Muscle layer of colon (tissue), 2 donors: Measurements from ENCODE around the gene SHB.

Source experiments
- H3K27ac ChIP-seq: one replicate; pipeline ENCODE4 v1.7.0; 2013; ENCODE audit warnings: low read depth, mild to moderate bottlenecking, low read length, moderate library complexity
- H3K27me3 ChIP-seq, 2 donors: one replicate each; pipeline ENCODE4 v1.7.0; 2013; ENCODE audit warnings: low read length in 2 of 2, mild to moderate bottlenecking in 2 of 2; ENCODE audit not compliant: insufficient read depth in 2 of 2, control insufficient read depth in 1 of 2
- H3K36me3 ChIP-seq: one replicate; pipeline ENCODE4 v1.7.0; 2013; ENCODE audit warnings: mild to moderate bottlenecking, low read length; ENCODE audit not compliant: insufficient read depth
- H3K4me1 ChIP-seq: one replicate; pipeline ENCODE4 v1.7.0; 2013; ENCODE audit warnings: mild to moderate bottlenecking, low read length; ENCODE audit not compliant: insufficient read depth
- H3K4me3 ChIP-seq, 2 donors: one replicate each; pipeline ENCODE4 v1.7.0; 2013; ENCODE audit warnings: low read length in 2 of 2, low read depth in 1 of 2, mild to moderate bottlenecking in 1 of 2, moderate library complexity in 1 of 2
- H3K9ac ChIP-seq: one replicate; pipeline ENCODE4 v1.7.0; 2013; ENCODE audit warnings: low read length
- H3K9me3 ChIP-seq: one replicate; pipeline ENCODE4 v1.7.0; 2013; ENCODE audit warnings: mild to moderate bottlenecking, low read length
- donor health status: abdominal sarcoma.
- donor health status: Adenocarcinoma of cecum.

Gene SHB

GRCh38 chr9:37922363-37923117, 146.5 kb downstream of the SHB start:
- Histone ChIP-seq H3K27ac (no peak overlapping the region), H3K9me3 (no peaks in the 10 kb centered on the region), H3K4me1 (no peaks in the 10 kb centered on the region)

GRCh38 chr9:37921546-37922300, 147.3 kb downstream of the SHB start:
- Histone ChIP-seq H3K27me3 (no peaks in the 10 kb centered on the region), H3K9me3 (no peaks in the 10 kb centered on the region), H3K36me3 (no peaks in the 10 kb centered on the region), H3K4me1 (no peaks in the 10 kb centered on the region), H3K4me3 (no peak overlapping the region), H3K27ac (no peak overlapping the region), H3K9ac (no peak overlapping the region)

More at GRCh38 chr9:37922363-37923117, 146.5 kb downstream of the SHB start:
- Histone ChIP-seq H3K9ac (no peak overlapping the region), H3K4me3 (no peak overlapping the region), H3K27me3 (no peaks in the 10 kb centered on the region), H3K36me3 (no peaks in the 10 kb centered on the region)

DNA sequence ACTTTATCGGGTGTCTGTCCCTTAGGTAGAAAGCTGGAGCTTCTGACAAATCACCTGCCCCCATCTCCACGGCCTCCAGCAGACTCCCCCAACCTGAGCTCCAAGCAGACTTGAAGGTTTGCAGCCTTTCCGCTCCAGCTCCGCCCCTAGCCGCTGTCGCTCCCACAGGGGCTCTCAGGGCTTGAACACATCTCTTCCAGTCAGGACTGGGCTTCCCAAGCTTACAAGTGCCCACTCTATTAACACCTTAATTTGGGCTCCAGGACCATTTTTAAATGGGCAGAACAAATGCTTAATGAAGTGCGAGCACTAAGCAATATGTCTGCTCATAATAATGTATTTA, 147.9 kb downstream of the SHB start:
- Histone ChIP-seq H3K36me3 (no peaks in the 10 kb centered on the region), H3K4me3 (no peak overlapping the region), H3K9me3 (no peaks in the 10 kb centered on the region), H3K4me1 (no peaks in the 10 kb centered on the region), H3K27me3 (no peaks in the 10 kb centered on the region), H3K27ac (no peak overlapping the region), H3K9ac (no peak overlapping the region)

DNA sequence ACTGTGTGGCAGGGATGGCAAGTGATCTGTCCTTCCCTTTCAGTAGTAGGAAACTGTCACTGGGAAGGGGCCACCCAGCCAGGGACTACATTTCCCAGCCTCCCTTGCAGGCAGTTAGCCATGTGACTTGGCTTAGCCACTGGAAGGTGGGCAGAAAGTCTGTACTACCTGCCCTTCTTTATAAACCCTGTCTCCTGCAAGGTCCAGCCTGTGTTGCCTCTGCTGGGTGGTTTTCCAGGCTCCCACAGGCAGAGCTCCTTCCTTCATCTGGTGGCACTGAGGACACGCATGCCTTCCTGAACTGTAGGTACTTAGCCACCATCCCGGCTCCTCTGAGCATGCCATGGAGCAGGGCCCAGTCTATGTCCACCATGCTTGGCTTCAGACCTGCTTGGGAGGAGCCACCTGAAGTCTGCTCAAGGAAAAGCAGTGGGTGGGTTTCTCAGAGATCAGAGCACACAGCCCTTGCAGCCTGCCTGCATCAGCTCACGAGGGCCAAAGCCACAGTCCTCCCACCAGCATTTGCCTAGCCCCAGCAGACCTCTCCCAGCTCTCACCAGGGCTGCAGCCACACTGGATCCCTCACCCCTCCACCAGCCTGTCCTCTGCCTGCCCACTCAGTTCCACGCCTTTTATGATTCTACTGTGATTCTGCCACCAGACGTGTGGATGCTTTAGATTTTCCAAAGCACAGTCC, 148.4 kb downstream of the SHB start:
- H3K4me3 ChIP-seq = no peak overlapping the region
- H3K27me3 ChIP-seq = no peaks in the 10 kb centered on the region
- H3K4me1 ChIP-seq = no peaks in the 10 kb centered on the region
- no peaks in the 10 kb centered on the region for H3K36me3 ChIP-seq
- no peak overlapping the region for H3K9ac ChIP-seq
- no peak overlapping the region for H3K27ac ChIP-seq
- no peaks in the 10 kb centered on the region for H3K9me3 ChIP-seq

- Histone ChIP-seq H3K36me3 (no peaks in the 10 kb centered on the region), H3K27ac (no peak overlapping the region)
Observed at GRCh38 chr9:37919956-37920335, 149.1 kb downstream of the SHB start.

GRCh38 chr9:37919246-37919955, 149.6 kb downstream of the SHB start:
- Histone ChIP-seq H3K36me3 (no peaks in the 10 kb centered on the region), H3K9ac (no peak overlapping the region), H3K4me1 (no peaks in the 10 kb centered on the region), H3K9me3 (no peaks in the 10 kb centered on the region), H3K27me3 (no peaks in the 10 kb centered on the region), H3K4me3 (no peak overlapping the region), H3K27ac (no peak overlapping the region)

More at GRCh38 chr9:37919956-37920335, 149.1 kb downstream of the SHB start:
- Histone ChIP-seq H3K4me3 (no peak overlapping the region), H3K9ac (no peak overlapping the region), H3K27me3 (no peaks in the 10 kb centered on the region), H3K9me3 (no peaks in the 10 kb centered on the region), H3K4me1 (no peaks in the 10 kb centered on the region)

GRCh38 chr9:37918665-37919170, 150.3 kb downstream of the SHB start:
- no peak overlapping the region for H3K4me3 ChIP-seq
- no peaks in the 10 kb centered on the region for H3K4me1 ChIP-seq
- no peak overlapping the region for H3K9ac ChIP-seq
- H3K36me3 ChIP-seq = no peaks in the 10 kb centered on the region
- H3K27ac ChIP-seq = no peak overlapping the region
- no peaks in the 10 kb centered on the region for H3K27me3 ChIP-seq
- H3K9me3 ChIP-seq = no peaks in the 10 kb centered on the region

DNA sequence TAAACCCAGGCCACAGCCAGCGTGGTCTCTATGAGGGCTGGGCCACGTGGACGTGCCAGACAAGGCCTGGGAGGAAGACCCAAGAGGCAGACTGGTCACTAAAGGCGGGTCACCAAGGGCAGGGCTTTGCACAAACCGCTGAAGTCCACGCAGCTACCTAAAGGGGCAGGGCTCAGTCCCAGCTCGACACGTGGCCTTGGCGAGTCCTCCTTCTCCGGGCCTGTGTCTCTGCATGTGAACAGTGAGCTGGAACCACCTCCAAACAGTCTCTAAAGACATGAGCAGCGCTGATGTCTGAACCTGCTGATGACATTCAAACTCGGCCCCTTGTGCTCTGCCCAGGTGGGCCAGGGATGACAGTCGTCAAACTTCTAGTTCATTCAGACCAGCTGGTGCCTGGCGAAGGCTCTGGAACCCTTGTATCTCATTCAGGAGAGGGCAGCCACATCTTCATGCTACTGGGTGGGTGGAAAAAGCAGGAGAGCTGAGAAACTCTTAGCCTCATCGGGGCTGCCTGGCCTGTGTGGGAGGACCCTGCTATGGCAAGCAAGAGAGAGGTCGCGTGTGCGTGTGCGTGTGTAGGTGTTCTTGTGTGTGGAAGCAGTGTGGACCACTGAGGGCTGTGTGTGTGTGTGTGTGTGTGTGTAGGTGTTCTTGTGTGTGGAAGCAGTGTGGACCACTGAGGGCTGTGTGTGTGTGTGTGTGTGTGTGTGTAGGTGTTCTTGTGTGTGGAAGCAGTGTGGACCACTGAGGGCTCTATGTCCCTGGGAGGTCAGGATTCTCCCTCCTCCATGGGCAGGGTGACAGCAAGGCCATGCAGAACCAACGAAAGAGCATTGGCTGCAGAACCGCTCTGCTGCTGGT, 151.0 kb downstream of the SHB start:
- Histone ChIP-seq H3K27ac (no peak overlapping the region), H3K9ac (no peak overlapping the region), H3K9me3 (no peaks in the 10 kb centered on the region), H3K4me1 (no peaks in the 10 kb centered on the region), H3K36me3 (no peaks in the 10 kb centered on the region), H3K27me3 (no peaks in the 10 kb centered on the region), H3K4me3 (no peak overlapping the region)

DNA sequence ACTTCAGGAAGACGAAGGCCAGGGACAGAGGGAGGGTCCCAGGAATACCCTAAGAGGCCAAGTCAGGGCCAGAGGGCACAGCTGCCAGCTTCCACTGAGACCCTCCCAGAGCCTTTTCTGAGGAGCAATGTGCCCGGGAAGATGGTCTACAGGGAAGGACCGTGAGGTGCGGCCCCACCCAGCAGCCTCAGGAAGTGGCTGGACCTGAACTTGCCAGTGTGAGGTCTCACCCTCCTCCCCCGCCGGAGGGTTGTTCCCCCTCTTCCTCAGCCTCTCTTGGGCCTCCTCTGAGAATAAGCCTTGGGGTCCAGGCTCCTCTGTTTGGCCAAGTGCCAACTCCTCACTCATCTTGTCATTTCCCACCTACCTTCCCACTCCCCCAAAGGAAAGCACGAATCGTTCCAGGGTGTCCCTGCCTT, 151.7 kb downstream of the SHB start:
- Histone ChIP-seq H3K9ac (no peak overlapping the region), H3K4me3 (no peak overlapping the region), H3K27me3 (no peaks in the 10 kb centered on the region), H3K9me3 (no peaks in the 10 kb centered on the region), H3K27ac (no peak overlapping the region), H3K36me3 (no peaks in the 10 kb centered on the region), H3K4me1 (no peaks in the 10 kb centered on the region)

DNA sequence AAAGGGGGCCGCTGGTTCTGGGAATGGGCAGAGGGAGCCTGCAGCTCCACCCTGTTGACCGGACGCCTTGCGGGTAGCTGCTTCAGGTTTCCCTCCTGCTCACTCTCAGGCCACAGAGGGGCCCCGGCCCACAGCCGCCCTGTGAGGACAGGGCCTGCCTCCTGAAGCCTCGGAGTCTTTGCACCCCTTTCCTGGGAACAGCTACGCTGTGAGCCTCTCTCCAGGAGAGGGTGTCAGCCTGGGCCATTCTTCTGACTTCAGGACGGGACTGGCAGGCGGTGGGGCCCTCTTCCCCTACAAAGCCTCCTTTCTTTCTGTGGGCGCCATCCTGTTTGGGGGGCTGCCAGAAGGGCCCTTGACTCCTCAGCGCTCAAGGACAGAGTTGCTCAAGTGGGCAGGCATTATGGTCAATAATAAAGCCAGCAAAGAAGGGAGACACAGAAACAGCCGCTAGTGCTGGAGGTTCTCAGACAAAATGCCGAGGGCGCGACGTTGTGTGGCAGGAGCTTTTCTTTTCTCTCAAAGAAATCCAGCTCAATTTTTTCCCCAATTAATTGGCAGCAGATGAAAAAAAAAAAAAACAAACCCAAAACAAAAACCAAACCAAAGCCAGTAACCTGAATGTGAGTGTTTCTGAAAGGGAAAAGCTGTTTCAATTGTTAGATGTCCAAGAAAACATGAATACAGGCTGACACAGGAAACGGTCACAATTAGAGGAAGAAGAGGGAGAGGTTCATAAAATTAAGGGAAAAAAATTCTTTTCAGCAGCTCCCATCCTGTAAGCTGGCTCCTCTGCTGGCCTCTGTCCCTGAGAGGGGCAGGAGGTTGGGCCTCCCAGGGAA, 152.3 kb downstream of the SHB start:
- H3K36me3 ChIP-seq = no peaks in the 10 kb centered on the region
- no peak overlapping the region for H3K4me3 ChIP-seq
- H3K27ac ChIP-seq = no peak overlapping the region
- H3K4me1 ChIP-seq = no peaks in the 10 kb centered on the region
- no peak overlapping the region for H3K9ac ChIP-seq
- no peaks in the 10 kb centered on the region for H3K9me3 ChIP-seq
- no peaks in the 10 kb centered on the region for H3K27me3 ChIP-seq
